Osteoblast (primary cell): Measurements from ENCODE around the gene OR1J2. TPM values are rescaled to one million over a fixed set of nuclear protein-coding genes. Genes with fewer than 3 reads are reported as not detected.

Source experiments
- DNase-seq: peaks from one replicate; pipeline ENCODE4 v3.0.0; 2011; ENCODE audit warnings: low spot score, mixed read lengths; ENCODE audit not compliant: insufficient read length; ENCODE audit errors: missing footprints
- H2AFZ ChIP-seq: 2 replicates; pipeline ENCODE4 v1.6.0; 2011; ENCODE audit warnings: mild to moderate bottlenecking, low read length
- H3K27ac ChIP-seq: 2 replicates; pipeline ENCODE4 v1.5.1; 2011; ENCODE audit warnings: mild to moderate bottlenecking, low read depth, low read length, moderate library complexity
- H3K27me3 ChIP-seq: 2 replicates; pipeline ENCODE4 v1.6.0; 2012; ENCODE audit warnings: mild to moderate bottlenecking, control low read depth, inconsistent platforms, low read length, moderate library complexity; ENCODE audit not compliant: insufficient read depth
- H3K36me3 ChIP-seq: 2 replicates; pipeline ENCODE4 v1.5.1; 2011; ENCODE audit warnings: mild to moderate bottlenecking, low read length, control low read depth, moderate library complexity; ENCODE audit not compliant: insufficient read depth
- H3K4me1 ChIP-seq: 2 replicates; pipeline ENCODE4 v1.5.1; 2011; ENCODE audit warnings: mild to moderate bottlenecking, low read length, control low read depth, moderate library complexity; ENCODE audit not compliant: insufficient read depth
- H3K4me2 ChIP-seq: 2 replicates; pipeline ENCODE4 v1.6.0; 2011; ENCODE audit warnings: mild to moderate bottlenecking, low read length; ENCODE audit not compliant: insufficient read depth
- H3K4me3 ChIP-seq: fragments of 200-600 bp; sonication (generic); 3 replicates; pipeline ENCODE4 v1.5.1; 2012; ENCODE audit warnings: mild to moderate bottlenecking, low read length, inconsistent platforms; ENCODE audit not compliant: insufficient read depth
- H3K79me2 ChIP-seq: 2 replicates; pipeline ENCODE4 v1.6.0; 2012; ENCODE audit warnings: mild to moderate bottlenecking, low read length, control low read depth, inconsistent platforms; ENCODE audit not compliant: insufficient read depth
- H3K9me3 ChIP-seq: 2 replicates; pipeline ENCODE4 v1.5.1; 2011; ENCODE audit warnings: low read depth, low read length, control low read depth
- H4K20me1 ChIP-seq: 2 replicates; pipeline ENCODE4 v1.6.0; 2012; ENCODE audit warnings: mild to moderate bottlenecking, low read length, control low read depth; ENCODE audit not compliant: insufficient read depth
- CTCF ChIP-seq: IDR thresholded peaks from 2 replicates; pipeline ENCODE4 v1.5.1; 2011; ENCODE audit warnings: mild to moderate bottlenecking, low read depth, low read length, moderate library complexity; ENCODE audit errors: extremely low read depth
- total RNA-seq: library from RNA; depleted of rRNA; stranded (reverse); fragments of >200 nt; gene quantifications from 2 replicates; pipeline ENCODE4 v1.2.3, GENCODE V29; 2012

The OR1J2 gene
- total RNA-seq, 1 donor: not detected

GRCh38 chr9:122477346-122477745 lies 33.3 kb upstream of the OR1J2 start:
- Histone ChIP-seq H2AFZ (no peak overlapping the region), H3K27me3 (peaks cover 12% of the 10 kb centered on the region), H3K9me3 (no peaks in the 10 kb centered on the region), H3K4me2 (no peak overlapping the region), H3K4me3 (no peak overlapping the region), H3K27ac (no peak overlapping the region), H3K4me1 (no peaks in the 10 kb centered on the region), H3K79me2 (no peaks in the 10 kb centered on the region), H4K20me1 (no peaks in the 10 kb centered on the region), H3K36me3 (no peaks in the 10 kb centered on the region)
- no peak for TF ChIP-seq CTCF
- no peak for DNase-seq

GRCh38 chr9:122477826-122478225 lies 32.8 kb upstream of the OR1J2 start, which contains the start of gene OR1J1:
Gene OR1J1, minus strand, starts transcription at chr9:122477926. Its CDS starts 0 bp downstream, at chr9:122477926.
- Histone ChIP-seq H3K4me1 (no peaks in the 10 kb centered on the region), H3K36me3 (no peaks in the 10 kb centered on the region), H2AFZ (no peak within 1 kb of the TSS), H3K4me3 (no peak within 1 kb of the TSS), H4K20me1 (no peaks in the 10 kb centered on the region), H3K27me3 (peaks cover 12% of the 10 kb centered on the region), H3K79me2 (no peaks in the 10 kb centered on the region), H3K4me2 (no peak within 1 kb of the TSS), H3K27ac (no peak within 1 kb of the TSS), H3K9me3 (no peaks in the 10 kb centered on the region)
- no peak for DNase-seq
- TF ChIP-seq CTCF: no peak

- TF ChIP-seq CTCF: no peak
- H2AFZ ChIP-seq: no peak overlapping the region
- DNase-seq: no peak
Measured at GRCh38 chr9:122479062-122479461, 31.5 kb upstream of the OR1J2 start.

GRCh38 chr9:122498883-122499288 lies 11.7 kb upstream of the OR1J2 start:
- Histone ChIP-seq H4K20me1 (no peaks in the 10 kb centered on the region), H3K27ac (no peak overlapping the region), H3K27me3 (no peaks in the 10 kb centered on the region), H3K9me3 (no peaks in the 10 kb centered on the region), H3K4me2 (no peak overlapping the region), H3K79me2 (no peaks in the 10 kb centered on the region), H3K4me1 (no peaks in the 10 kb centered on the region), H3K4me3 (no peak overlapping the region), H2AFZ (no peak overlapping the region), H3K36me3 (no peaks in the 10 kb centered on the region)
- peak; percentile 80 for TF ChIP-seq CTCF
- peak; percentile 41 for DNase-seq

More at GRCh38 chr9:122479062-122479461, 31.5 kb upstream of the OR1J2 start:
- no peak overlapping the region for H3K27ac ChIP-seq
- no peaks in the 10 kb centered on the region for H3K4me1 ChIP-seq
- H3K9me3 ChIP-seq: no peaks in the 10 kb centered on the region
- H4K20me1 ChIP-seq: no peaks in the 10 kb centered on the region
- no peaks in the 10 kb centered on the region for H3K79me2 ChIP-seq
- no peaks in the 10 kb centered on the region for H3K36me3 ChIP-seq
- H3K4me2 ChIP-seq: no peak overlapping the region
- H3K4me3 ChIP-seq: no peak overlapping the region
- peaks cover 9% of the 10 kb centered on the region for H3K27me3 ChIP-seq
